PC-3 (cell line): Measurements from ENCODE around the gene HLCS. TPM values are rescaled to one million over a fixed set of nuclear protein-coding genes. Genes with fewer than 3 reads are reported as not detected.

Experiments used
- ATAC-seq: fragments of 200-7000 bp; cut with Tn5 transposase; 2 replicates; pipeline ENCODE4 v1.9.1; 2020; ENCODE audit warnings: mild to moderate bottlenecking, moderate library complexity
- BruUV-seq: library from RNA; stranded (reverse); fragments of 400-500 nt; replicated peaks from 2 replicates; lab custom pipeline; 2021; lab: Mats Ljungman, UMichigan
- CTCF ChIA-PET: fragments of 300-600 bp; sonication (Branson Sonifier 250); formaldehyde crosslinking; loops from one replicate; lab custom pipeline; 2022; ENCODE audit warnings: antibody characterized with exemption; lab: Charles Lee
- POLR2A ChIA-PET: fragments of 300-600 bp; sonication (Branson Sonifier 250); formaldehyde crosslinking; loops from one replicate; lab custom pipeline; 2022; ENCODE audit warnings: antibody characterized with exemption; ENCODE audit not compliant: unreplicated experiment; lab: Charles Lee
- DNase-seq: peaks from one replicate; pipeline ENCODE4 v3.0.0-alpha.2; 2015
- H2AFZ ChIP-seq: fragments of 300-600 bp; sonication (generic); 2 replicates; pipeline ENCODE4 v1.6.0; 2016; ENCODE audit warnings: antibody characterized with exemption, low read length
- H3F3A ChIP-seq: fragments of 300-600 bp; sonication (generic); one replicate; pipeline ENCODE4 v1.6.0; 2017; ENCODE audit warnings: antibody characterized with exemption, low read length, control low read depth, mild to moderate bottlenecking; ENCODE audit not compliant: unreplicated experiment
- H3K27ac ChIP-seq: fragments of 300-600 bp; sonication (generic); 2 replicates; pipeline ENCODE4 v1.5.1; 2016; ENCODE audit warnings: mild to moderate bottlenecking, low read length
- H3K27me3 ChIP-seq: fragments of 300-600 bp; sonication (generic); 2 replicates; pipeline ENCODE4 v1.6.1; 2016; ENCODE audit warnings: low read length, mixed read lengths
- H3K36me3 ChIP-seq: fragments of 300-600 bp; sonication (generic); 2 replicates; pipeline ENCODE4 v1.6.1; 2016; ENCODE audit warnings: low read depth, mixed run types, low read length, mixed read lengths
- H3K4me1 ChIP-seq: fragments of 300-600 bp; sonication (generic); 2 replicates; pipeline ENCODE4 v1.5.1; 2016; ENCODE audit warnings: low read length; ENCODE audit not compliant: insufficient read depth
- H3K4me2 ChIP-seq: fragments of 300-600 bp; sonication (generic); 2 replicates; pipeline ENCODE4 v1.6.0; 2016; ENCODE audit warnings: low read length
- H3K4me3 ChIP-seq: fragments of 300-600 bp; sonication (generic); 2 replicates; pipeline ENCODE4 v1.5.1; 2016; ENCODE audit warnings: mild to moderate bottlenecking, low read length, mixed read lengths
- H3K79me2 ChIP-seq: fragments of 300-600 bp; sonication (generic); 2 replicates; pipeline ENCODE4 v1.6.1; 2017; ENCODE audit warnings: low read length, mixed read lengths
- H3K9ac ChIP-seq: fragments of 300-600 bp; sonication (generic); 2 replicates; pipeline ENCODE4 v1.6.0; 2016; ENCODE audit warnings: mild to moderate bottlenecking, low read length
- H3K9me2 ChIP-seq: fragments of 300-600 bp; sonication (generic); replicated peaks from 2 replicates; pipeline ENCODE4 v1.6.1; 2016; ENCODE audit warnings: mixed run types, low read length, mixed read lengths
- H3K9me3 ChIP-seq: fragments of 300-600 bp; sonication (generic); 2 replicates; pipeline ENCODE4 v1.6.1; 2016; ENCODE audit warnings: low read length, mixed read lengths
- H4K20me1 ChIP-seq: fragments of 300-600 bp; sonication (generic); 2 replicates; pipeline ENCODE4 v1.6.1; 2016; ENCODE audit warnings: low read length, mixed read lengths
- EZH2 ChIP-seq: fragments of 300-600 bp; sonication (generic); IDR thresholded peaks from one replicate; pipeline ENCODE4 v1.6.1; 2017; ENCODE audit warnings: antibody characterized with exemption, mild to moderate bottlenecking, low read length; ENCODE audit not compliant: unreplicated experiment
- EZH2phosphoT487 ChIP-seq: fragments of 300-600 bp; sonication (generic); IDR thresholded peaks from 2 replicates; pipeline ENCODE4 v1.6.1; 2018; ENCODE audit warnings: mild to moderate bottlenecking, antibody characterized with exemption, low read length, borderline replicate concordance
- intact Hi-C: fragments of 100-400 bp; cut with micrococcal nuclease; formaldehyde crosslinking; loops from 2 replicates; pipeline ENCODE4 v1.9.0; 2023
- total RNA-seq: library from RNA; depleted of rRNA; stranded (reverse); fragments of >200 nt; gene quantifications from 2 replicates; pipeline ENCODE4 v1.2.3, GENCODE V29; 2014
- TF ChIP-seq, protein P1 (sequence below): fragments of 300-600 bp; sonication (generic); conservative IDR thresholded peaks from 2 replicates; pipeline ENCODE4 v1.5.1; 2017; ENCODE audit warnings: antibody characterized with exemption, low read depth, mild to moderate bottlenecking, low read length

The HLCS gene
- total RNA-seq, 1 experiment from 2014 or later = 44.1 TPM

DNA sequence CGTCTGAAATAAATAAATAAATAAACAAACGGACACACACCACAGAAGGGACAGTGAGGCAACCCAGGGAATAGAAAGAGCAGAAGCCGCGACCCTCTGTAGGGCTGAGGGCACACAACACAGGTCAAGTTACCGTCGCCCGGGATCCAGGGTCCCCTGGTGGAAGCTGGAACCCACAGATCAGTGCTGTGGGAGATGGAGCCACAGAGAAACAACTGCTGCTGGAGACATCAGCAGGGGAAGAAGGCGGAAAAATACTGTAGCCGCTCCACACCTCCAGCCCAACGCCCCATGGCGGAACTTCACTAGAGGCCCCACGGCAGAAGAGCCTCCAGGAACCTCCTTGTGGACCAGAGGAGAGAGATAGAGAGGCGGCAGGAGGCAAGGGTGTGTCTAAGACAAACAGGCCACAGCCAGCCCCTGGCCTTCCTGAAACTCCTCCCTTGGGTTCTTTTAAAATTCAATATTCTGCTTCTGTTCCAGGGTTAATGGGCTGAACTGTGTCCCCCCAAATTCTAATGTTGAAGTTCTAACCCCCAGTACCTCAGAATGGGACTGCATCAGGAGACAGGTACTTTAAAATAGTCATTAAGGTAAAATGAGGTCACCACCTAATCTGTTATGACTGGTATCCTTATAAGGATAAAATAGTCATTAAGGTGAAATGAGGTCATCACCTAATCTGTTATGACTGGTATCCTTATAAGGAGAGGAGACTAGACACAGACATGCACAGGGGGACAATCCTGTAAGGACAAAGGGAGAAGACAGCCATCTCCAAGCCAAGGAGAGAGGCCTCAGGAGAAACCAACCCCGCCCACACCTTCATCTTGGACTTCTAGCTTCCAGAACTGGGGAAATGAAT is 7.7 kb upstream of the HLCS start:
- POLR2A ChIA-PET = no interaction called here
- no peak for ATAC-seq
- Histone ChIP-seq H3K4me1 (peaks cover 17% of the 10 kb centered on the region), H4K20me1 (no peaks in the 10 kb centered on the region), H3K9me3 (no peaks in the 10 kb centered on the region), H3K27ac (no peak overlapping the region), H3F3A (no peaks in the 10 kb centered on the region), H3K4me3 (no peak overlapping the region), H3K36me3 (no peaks in the 10 kb centered on the region), H3K4me2 (no peak overlapping the region), H2AFZ (no peak overlapping the region), H3K27me3 (no peaks in the 10 kb centered on the region), H3K9ac (no peak overlapping the region), H3K79me2 (peaks cover 19% of the 10 kb centered on the region), H3K9me2 (no peaks in the 10 kb centered on the region)
- no peak for TF ChIP-seq EZH2
- TF ChIP-seq, protein P1, sequence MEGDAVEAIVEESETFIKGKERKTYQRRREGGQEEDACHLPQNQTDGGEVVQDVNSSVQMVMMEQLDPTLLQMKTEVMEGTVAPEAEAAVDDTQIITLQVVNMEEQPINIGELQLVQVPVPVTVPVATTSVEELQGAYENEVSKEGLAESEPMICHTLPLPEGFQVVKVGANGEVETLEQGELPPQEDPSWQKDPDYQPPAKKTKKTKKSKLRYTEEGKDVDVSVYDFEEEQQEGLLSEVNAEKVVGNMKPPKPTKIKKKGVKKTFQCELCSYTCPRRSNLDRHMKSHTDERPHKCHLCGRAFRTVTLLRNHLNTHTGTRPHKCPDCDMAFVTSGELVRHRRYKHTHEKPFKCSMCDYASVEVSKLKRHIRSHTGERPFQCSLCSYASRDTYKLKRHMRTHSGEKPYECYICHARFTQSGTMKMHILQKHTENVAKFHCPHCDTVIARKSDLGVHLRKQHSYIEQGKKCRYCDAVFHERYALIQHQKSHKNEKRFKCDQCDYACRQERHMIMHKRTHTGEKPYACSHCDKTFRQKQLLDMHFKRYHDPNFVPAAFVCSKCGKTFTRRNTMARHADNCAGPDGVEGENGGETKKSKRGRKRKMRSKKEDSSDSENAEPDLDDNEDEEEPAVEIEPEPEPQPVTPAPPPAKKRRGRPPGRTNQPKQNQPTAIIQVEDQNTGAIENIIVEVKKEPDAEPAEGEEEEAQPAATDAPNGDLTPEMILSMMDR = no peak
- no peak for TF ChIP-seq EZH2phosphoT487
- no TSS peak for BruUV-seq
- intact Hi-C loops = no loop called here
- CTCF ChIA-PET = no interaction called here
- no peak for DNase-seq

- ChIA-PET CTCF (no interaction called here), POLR2A (no interaction called here)
- BruUV-seq = no TSS peak
- no peak overlapping the region for H3K4me3 ChIP-seq
- intact Hi-C loops = no loop called here
- no peaks in the 10 kb centered on the region for H3K9me2 ChIP-seq
- H3K9ac ChIP-seq = no peak overlapping the region
- peaks cover 43% of the 10 kb centered on the region for H3K79me2 ChIP-seq
- H3K4me1 ChIP-seq = peaks cover 20% of the 10 kb centered on the region
- H3K4me2 ChIP-seq = no peak overlapping the region
- DNase-seq (no peak), ATAC-seq (no peak)
- no peaks in the 10 kb centered on the region for H4K20me1 ChIP-seq
- no peak overlapping the region for H3K27ac ChIP-seq
- no peaks in the 10 kb centered on the region for H3K36me3 ChIP-seq
- H3K9me3 ChIP-seq = no peaks in the 10 kb centered on the region
- no peaks in the 10 kb centered on the region for H3F3A ChIP-seq
- TF ChIP-seq EZH2 = no peak
- TF ChIP-seq EZH2phosphoT487 = no peak
- TF ChIP-seq, protein P1 = no peak
- H2AFZ ChIP-seq = no peak overlapping the region
- no peaks in the 10 kb centered on the region for H3K27me3 ChIP-seq
Measured at GRCh38 chr21:36968976-36969375, 2.5 kb upstream of the HLCS start.

GRCh38 chr21:36968414-36968813 is 1.9 kb upstream of the HLCS start:
- Histone ChIP-seq H3K27ac (no peak overlapping the region), H3K4me2 (no peak overlapping the region), H3K9me2 (no peaks in the 10 kb centered on the region), H3K79me2 (peaks cover 48% of the 10 kb centered on the region), H3K9me3 (no peaks in the 10 kb centered on the region), H4K20me1 (no peaks in the 10 kb centered on the region), H3K36me3 (no peaks in the 10 kb centered on the region), H3K27me3 (no peaks in the 10 kb centered on the region), H3K9ac (no peak overlapping the region), H2AFZ (no peak overlapping the region), H3K4me3 (no peak overlapping the region), H3K4me1 (peaks cover 20% of the 10 kb centered on the region), H3F3A (no peaks in the 10 kb centered on the region)
- BruUV-seq = no TSS peak
- intact Hi-C loops = no loop called here
- TF ChIP-seq EZH2 = no peak
- TF ChIP-seq EZH2phosphoT487 = no peak
- TF ChIP-seq, protein P1 = no peak
- ATAC-seq (no peak), DNase-seq (no peak)
- ChIA-PET CTCF (interaction anchor here (1.3 kb wide), 1 partner anchor 8 kb away, joined by 3 read pairs; no protein-coding TSS in a partner anchor), POLR2A (interaction anchor here (0.6 kb wide), 1 partner anchor 212 kb away, joined by 5 read pairs; no protein-coding TSS in a partner anchor)
